NAMALWA (cell line): ENCODE measurements around the gene USP24.

Experiments used
- DNase-seq: peaks from one replicate; pipeline ENCODE4 v3.0.0-alpha.2; 2015; ENCODE audit warnings: low spot score

The USP24 gene

DNA sequence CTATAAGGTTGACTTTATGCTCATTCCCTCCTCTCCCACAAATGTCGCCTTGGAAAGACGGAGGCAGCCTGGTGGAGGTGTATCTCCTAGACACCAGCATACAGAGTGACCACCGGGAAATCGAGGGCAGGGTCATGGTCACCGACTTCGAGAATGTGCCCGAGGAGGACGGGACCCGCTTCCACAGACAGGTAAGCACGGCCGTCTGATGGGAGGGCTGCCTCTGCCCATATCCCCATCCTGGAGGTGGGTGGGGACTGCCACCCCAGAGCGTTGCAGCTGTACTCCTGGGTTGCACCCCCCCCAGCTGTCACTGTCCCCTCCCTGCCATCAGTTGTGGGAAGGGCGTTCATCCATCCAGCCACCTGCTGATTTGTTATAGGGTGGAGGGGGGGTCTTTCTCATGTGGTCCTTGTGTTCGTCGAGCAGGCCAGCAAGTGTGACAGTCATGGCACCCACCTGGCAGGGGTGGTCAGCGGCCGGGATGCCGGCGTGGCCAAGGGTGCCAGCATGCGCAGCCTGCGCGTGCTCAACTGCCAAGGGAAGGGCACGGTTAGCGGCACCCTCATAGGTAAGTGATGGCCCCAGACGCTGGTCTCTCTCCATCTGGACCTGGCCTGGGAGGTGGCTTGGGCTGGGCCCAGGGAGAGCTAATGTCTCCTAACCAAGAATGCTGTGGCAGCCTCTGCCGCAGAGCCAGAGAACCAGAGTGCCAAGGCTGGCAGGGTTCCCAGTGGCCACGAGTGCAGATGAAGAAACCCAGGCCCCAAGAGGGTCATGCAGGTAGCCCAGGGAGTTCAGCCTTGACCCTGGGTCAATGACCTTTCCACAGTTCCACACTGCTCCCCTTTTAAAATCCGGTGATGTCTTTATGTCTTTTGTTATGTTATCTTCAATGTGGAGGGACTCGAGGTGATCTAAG is 162.7 kb downstream of the USP24 start:
- no peak for DNase-seq

DNA sequence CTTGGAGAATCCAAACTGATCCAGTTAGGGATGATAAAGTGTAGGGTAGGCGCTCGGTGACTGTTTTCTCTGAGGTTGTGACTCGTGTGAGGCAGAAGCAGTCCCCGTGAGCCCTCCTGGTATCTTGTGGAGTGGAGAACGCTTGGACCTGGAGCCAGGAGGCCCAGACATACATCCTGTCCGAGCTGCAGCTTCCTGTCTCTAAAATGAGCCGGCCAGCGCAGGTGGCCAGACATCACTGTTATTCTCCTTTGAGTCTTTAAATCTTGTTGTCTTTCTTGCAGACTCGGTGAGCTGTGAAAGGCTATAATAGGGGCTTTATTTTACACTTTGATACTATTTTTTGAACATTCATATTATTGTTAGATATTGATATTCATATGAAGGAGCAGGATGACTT is 163.5 kb downstream of the USP24 start:
- no peak for DNase-seq

DNA sequence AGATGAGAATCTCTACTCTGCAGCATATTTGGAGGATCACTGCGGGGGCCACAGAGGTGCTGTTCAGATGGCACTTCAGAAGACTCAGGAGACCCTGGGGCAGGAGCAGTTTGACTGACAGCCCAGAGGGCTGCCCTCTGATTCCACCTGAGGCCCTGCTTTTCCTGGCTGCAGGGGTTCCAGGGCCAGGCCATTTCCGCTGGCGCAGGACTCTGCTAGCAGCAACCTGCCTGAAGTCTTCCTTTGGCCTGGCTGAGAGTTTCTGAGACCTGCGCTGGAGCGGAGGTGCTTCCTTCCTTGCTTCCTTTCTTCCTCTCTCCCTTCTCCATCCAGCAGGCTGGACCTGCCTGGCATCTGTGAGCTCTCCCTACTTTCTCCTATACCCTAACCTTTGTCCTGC is 164.0 kb downstream of the USP24 start:
- DNase-seq, result no peak

DNA sequence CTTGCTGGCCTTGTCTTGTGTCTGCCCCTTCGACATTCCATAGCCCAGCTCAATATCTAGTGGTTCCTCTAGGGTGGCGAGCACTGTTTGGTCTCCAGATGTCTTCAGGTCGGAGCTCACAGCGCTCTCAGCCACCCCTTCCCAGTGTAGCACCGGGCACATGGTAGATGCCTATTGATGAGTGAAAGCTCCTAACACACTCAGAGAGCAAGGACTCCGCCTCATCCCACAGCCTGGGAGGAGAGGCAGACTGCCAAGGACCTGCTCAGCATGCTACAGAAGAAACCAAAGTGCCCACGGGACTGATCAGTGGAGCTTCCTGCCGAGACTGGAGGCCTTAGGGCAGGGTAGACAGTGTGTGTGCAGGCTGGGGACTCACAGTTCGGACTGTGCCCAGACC is 164.9 kb downstream of the USP24 start:
- DNase-seq, result no peak

DNA sequence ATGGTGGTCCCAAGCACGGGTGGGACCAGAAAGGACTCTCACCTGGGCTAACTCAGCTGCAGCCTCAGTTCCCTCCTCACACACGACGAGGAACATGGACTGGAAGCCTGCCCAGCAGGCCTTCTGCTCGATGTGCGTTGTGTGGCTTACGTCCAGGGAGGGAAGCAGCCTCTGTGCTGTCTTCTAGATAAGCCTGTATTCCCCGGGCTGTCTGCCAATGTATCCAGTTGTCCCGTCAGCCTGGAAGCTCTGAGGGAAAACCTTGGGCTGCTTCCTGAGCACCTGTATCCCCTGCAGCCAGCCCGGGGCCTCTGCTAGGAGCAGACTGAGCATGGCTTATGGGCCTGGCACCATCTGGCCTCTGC is 165.3 kb downstream of the USP24 start:
- DNase-seq, result no peak

DNA sequence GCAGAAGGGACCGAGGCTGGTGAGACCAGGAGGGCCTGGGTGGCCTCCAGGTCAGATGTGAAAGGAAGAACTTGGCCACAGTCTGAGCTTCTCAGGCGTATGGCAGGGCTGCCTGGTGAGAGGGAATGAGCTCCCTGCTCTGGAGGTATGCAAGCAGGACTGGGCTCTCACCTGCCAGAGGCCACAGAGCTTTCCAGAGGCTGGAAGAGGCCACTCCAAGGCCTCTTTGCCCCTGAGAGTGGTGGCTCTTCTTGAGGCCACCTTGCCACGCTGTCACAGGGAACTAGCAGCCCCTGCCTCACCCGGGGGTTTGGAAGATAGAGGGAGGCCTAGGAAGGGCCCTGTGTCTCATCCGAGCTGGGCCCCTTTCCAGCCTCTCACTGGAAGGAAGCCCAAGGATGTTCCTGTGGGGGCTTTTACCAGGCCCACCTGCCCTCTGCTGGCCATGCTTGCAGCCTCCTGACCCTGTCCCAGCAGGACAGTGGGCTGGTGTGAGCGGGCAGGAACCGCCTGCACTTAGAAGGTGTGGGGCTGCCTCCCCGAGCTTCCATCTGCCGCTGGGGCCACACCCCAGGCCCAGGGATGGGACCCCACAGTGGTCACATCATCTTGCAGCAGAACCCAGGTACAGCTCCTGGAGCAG is 165.8 kb downstream of the USP24 start:
- DNase-seq, result no peak

DNA sequence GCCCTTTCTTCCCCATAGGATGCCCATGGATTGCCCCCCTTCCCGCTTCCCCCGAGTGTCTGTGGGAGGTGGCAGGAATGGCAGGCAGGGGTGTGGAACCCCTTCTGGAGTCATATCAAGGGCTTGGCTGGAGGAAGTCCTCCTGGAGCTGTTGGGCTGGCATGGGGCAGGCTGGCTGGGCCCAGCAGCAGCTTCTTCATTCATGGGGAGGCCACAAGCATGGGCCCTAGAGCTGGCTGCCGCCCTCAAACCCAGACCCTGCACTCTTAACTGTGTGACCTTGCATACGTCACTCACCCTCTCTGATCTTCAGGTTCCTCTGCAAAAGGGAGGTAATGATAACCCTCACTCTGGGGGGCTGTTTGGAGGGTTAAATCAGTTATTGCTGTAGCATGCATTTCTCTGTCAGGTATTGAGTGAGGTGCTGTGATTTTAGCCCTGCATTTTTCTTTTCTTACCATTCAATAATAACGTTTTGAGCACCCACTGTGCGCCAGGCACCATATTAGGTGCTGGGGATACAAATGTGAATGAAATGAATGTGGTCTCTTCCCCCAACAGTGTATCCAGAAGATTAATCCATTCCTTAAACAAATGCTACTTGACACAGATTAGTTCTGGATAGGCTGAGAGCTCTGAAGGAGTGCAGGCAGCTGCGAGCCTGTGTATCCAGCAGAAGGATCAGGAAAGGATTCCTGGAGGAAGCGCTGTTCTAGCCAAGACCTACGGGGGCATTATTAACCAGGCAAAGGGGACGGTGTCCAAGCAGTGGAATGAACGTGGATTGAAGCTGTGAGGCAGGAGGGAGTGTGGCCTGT is 166.5 kb downstream of the USP24 start:
- DNase-seq, result no peak

DNA sequence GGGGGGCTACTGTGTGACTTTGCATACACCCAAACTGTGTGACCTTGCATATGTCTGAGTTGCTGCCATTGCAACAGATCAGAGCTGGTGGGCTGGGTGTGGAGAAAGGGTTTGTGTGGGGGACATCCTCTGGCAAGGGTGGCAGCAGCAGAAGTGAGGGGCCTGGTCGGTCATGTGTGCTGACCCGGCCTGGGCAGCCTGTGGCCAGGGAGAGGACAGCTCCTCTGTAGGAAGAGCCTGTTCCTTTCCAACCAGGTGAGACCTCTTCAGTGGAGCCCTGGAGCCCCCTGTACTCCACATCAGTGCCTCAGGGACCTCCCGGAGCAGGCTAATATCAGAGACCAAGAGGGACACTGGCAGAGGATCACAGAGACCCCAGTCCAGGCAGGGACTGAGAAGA is 167.6 kb downstream of the USP24 start:
- no peak for DNase-seq

DNA sequence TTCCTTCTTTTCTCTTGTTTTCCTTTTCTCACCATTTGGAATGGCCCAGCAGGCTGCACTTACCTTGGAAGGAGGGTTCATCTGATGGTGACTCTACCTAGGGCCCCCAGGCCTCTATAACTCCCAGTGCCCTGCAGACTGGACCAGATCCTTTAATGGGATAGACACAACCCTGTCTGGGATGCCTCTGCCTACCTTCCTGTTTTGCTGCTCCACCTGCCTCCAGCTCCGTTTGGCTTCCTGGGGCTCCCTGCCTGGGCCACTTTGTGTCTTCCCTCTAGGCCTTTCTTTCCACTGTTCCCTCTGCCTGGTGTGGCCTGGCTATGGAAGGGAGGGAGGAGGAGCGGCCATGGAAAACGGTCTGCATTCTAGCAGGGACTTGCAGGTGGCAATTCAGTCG is 168.3 kb downstream of the USP24 start:
- DNase-seq, result no peak

DNA sequence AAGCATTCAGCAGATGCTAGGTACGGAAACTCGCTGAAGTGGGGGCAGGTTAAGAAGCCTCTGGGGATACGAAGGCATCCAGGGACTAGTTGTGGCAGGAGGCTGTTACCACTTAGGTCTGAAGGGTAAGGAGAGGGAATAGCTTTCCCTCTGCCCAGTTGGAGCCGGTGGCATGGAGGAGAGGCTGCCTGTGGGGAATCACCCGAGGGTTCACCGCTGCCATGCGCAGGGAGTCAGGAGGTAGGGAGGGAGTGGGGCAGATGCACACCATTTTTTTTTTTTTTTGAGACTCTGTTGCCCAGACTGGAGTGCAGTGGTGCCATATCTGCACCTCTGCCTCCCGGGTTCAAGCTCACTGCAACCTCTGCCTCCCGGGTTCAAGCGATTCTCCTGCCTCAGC is 169.7 kb downstream of the USP24 start:
- DNase-seq, result no peak

DNA sequence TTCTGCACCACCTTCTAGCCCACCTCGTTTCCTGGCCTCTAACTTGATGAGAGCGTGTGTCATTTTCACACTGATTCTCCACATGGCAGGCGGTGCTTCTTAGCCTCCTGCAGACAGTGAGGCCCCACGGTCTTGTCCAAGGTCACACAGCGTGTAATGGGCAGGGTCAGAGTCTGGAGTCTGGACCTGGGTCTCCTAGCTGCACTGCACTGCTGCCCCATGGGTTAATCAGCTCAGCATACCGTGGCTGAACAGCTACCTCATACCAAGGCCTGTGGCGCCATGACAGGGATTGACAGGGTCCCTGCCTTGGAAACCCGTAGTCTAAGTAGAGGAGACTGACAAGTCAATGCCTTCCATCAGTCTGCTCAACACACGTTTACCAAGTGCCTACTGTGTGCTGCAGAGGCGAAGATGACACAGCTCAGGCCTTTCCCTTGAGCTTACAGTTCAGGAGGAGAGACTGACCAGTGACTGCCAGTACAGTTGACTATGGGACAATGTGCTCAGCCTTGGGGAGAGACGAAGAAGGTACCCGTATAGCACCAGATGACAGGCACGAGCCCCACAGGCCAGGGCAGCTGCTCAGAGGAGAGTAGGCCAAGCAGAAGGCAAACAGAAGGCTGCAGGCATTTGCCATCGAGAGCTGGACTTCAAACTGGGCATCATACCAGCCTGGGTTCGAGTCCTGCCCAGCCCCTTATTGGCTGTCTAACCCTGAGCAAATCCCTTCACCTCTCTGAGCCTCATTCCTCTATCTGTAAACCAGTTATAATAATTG is 170.4 kb downstream of the USP24 start:
- no peak for DNase-seq

DNA sequence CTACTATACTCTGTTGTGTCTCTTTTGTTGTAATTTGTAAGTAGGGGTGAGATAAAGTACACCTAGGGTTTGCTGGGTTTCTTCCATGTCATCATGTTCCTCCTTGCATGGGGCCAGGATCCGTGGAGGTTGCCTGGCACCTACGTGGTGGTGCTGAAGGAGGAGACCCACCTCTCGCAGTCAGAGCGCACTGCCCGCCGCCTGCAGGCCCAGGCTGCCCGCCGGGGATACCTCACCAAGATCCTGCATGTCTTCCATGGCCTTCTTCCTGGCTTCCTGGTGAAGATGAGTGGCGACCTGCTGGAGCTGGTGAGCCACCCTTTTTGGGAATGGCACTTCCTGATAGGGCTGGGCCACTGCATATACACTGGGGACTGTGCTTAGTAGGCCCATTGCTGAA is 171.4 kb downstream of the USP24 start:
- no peak for DNase-seq

DNA sequence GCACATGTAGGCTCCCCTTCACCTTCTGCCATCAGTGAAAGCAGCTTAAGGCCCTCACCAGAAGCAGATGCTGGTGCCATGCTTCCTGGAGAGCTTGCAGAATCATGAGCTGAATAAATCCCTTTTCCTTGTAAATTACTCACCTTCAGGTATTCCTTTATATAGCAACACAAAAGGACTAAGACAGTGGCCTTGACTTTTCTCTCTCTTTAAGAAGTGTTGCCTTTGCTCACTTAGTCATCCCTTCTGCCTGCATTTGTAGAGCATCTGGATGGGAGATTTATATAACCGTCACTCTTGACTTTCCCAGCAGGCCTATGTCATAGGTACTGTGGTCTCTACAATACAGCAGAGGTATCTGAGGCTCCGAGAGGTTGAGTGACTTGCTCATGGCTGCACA is 172.2 kb downstream of the USP24 start:
- no peak for DNase-seq

DNA sequence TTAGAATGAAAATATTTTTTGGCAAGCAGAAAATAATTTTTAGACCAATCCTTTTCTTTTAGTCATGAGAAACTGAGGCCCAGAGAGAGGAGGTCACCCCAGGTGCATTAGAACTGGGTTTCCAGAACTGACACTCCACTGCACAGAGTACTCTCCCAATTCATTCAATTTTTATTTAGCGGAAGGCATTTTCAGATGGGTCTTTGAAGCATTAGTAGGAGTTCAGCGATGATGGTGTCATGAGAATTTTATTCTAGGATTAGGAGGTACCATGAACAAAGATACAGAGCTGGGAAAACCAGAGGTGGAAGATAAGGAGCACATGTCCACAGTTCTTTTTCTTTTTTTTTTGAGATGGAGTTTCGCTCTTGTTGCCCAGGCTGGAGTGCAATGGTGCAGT is 173.6 kb downstream of the USP24 start:
- DNase-seq, result no peak

DNA sequence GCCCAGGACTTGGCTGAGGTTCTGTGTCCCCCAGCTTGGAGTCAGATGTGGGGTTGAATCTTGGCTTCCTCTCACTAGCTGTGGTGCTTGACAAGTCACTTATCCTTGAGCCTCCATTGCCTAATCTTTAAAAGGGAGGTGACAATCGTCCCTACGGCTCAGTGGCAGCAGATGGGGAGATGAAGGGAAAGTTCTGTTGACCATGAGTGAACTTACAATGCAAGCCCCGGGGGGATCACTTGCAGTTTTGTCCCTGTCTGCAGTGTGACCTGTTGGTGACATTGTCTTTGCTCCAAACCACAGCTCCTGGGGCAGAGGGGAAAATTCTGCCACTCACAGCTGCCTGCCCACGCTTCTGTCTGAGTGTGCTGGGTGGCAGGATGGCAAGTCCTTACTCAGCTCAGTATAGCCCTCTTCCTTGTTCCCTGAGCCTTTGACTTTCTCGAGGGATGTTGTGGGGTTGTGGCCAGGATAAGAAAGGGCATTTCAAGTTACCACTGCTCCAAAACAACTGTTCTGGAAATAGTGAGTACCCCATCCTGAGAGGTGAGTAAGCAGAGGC is 174.2 kb downstream of the USP24 start:
- no peak for DNase-seq

DNA sequence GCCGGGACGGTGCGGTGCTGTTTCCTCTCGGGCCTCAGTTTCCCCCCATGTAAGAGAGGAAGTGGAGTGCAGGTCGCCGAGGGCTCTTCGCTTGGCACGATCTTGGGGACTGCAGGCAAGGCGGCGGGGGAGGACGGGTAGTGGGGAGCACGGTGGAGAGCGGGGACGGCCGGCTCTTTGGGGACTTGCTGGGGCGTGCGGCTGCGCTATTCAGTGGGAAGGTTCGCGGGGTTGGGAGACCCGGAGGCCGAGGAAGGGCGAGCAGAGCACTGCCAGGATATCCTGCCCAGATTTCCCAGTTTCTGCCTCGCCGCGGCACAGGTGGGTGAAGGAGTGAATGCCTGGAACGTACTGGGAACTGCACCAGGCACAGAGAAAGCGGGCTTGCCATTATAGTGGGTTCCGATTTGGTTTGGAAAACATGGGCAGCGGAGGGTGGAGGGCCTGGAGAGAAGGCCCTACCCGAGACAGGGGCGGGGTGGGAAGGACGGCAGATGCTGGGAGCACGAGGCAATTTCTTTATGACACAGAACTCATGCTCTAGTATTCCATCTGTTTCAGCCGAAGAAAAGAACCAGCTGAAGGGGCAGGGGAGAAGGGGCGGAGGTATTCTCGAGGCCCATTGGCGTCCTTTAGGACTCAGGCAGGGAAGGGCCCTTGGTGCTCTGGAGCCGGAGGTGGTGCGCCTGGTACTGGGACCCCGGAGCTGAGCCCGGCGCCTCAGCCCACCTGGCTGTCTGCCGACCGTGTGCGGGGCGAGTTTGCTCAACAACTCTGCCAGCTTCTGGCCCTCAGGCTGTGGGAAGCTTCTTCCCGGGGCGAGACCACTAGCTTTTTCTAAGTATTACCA is 174.9 kb downstream of the USP24 start:
- DNase-seq, result no peak

DNA sequence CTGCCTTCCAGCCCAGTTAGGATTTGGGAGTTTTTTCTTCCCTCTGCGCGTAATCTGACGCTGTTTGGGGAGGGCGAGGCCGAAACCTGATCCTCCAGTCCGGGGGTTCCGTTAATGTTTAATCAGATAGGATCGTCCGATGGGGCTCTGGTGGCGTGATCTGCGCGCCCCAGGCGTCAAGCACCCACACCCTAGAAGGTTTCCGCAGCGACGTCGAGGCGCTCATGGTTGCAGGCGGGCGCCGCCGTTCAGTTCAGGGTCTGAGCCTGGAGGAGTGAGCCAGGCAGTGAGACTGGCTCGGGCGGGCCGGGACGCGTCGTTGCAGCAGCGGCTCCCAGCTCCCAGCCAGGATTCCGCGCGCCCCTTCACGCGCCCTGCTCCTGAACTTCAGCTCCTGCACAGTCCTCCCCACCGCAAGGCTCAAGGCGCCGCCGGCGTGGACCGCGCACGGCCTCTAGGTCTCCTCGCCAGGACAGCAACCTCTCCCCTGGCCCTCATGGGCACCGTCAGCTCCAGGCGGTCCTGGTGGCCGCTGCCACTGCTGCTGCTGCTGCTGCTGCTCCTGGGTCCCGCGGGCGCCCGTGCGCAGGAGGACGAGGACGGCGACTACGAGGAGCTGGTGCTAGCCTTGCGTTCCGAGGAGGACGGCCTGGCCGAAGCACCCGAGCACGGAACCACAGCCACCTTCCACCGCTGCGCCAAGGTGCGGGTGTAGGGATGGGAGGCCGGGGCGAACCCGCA is 175.7 kb downstream of the USP24 start, which contains the start of gene PCSK9:
Gene PCSK9 (plus strand): TSS at position 207 of the 741 bp plus-strand sequence. CDS start 290 bp downstream, at position 497.
- DNase-seq, result no peak

DNA sequence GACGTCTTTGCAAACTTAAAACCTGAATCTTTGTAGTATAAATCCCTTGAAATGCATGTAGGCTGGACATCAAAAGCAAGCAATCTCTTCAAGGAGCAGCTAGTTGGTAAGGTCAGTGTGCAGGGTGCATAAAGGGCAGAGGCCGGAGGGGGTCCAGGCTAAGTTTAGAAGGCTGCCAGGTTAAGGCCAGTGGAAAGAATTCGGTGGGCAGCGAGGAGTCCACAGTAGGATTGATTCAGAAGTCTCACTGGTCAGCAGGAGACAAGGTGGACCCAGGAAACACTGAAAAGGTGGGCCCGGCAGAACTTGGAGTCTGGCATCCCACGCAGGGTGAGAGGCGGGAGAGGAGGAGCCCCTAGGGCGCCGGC is 176.2 kb downstream of the USP24 start:
- DNase-seq, result no peak

DNA sequence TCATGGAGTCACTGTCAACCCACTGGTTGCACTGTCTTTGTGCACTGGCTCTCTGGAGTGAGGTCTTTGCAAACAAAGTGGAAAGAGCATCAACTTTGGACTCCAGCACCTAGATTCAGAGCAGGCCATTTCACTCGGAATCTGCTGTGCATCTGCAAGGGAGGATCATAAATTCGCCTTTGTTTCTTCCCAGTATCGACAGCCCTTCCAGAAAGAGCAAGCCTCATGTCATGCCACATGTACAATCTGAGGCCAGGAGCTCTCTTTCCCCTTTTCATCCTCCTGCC is 176.7 kb downstream of the USP24 start:
- no peak for DNase-seq
